H9 (cell line): ENCODE data around the gene TMEM63A. TPM values are rescaled to one million over a fixed set of nuclear protein-coding genes. Genes with fewer than 3 reads are reported as not detected.

Experiments
- DNase-seq: peaks from one replicate; pipeline ENCODE4 v3.0.0-alpha.2; 2017
- H2AFZ ChIP-seq: one replicate; pipeline ENCODE4 v1.6.1; 2013; ENCODE audit warnings: mild to moderate bottlenecking, low read length, control low read depth, moderate library complexity
- H2AK5ac ChIP-seq: 2 replicates; pipeline ENCODE4 v1.6.1; 2013; ENCODE audit warnings: low read length, control low read depth, mixed read lengths; ENCODE audit not compliant: insufficient read length
- H2BK120ac ChIP-seq: one replicate; pipeline ENCODE4 v1.6.1; 2013; ENCODE audit warnings: low read depth, mild to moderate bottlenecking, low read length, control low read depth, inconsistent platforms; ENCODE audit not compliant: poor library complexity, severe bottlenecking
- H2BK12ac ChIP-seq: 2 replicates; pipeline ENCODE4 v1.6.1; 2013; ENCODE audit warnings: low read length, control low read depth, mixed read lengths, low read depth; ENCODE audit not compliant: insufficient read length
- H2BK15ac ChIP-seq: 2 replicates; pipeline ENCODE4 v1.6.1; 2013; ENCODE audit warnings: low read depth, low read length, control low read depth
- H2BK20ac ChIP-seq: one replicate; pipeline ENCODE4 v1.6.1; 2013; ENCODE audit warnings: low read depth, mild to moderate bottlenecking, low read length, control low read depth, inconsistent platforms; ENCODE audit not compliant: poor library complexity, severe bottlenecking
- H2BK5ac ChIP-seq: 2 replicates; pipeline ENCODE4 v1.6.1; 2013; ENCODE audit warnings: low read length, control low read depth, mixed read lengths; ENCODE audit not compliant: insufficient read length
- H3K14ac ChIP-seq: 2 replicates; pipeline ENCODE4 v1.6.1; 2013; ENCODE audit warnings: low read length, control low read depth; ENCODE audit not compliant: insufficient read depth
- H3K18ac ChIP-seq: 2 replicates; pipeline ENCODE4 v1.6.1; 2013; ENCODE audit warnings: low read depth, mild to moderate bottlenecking, mixed read lengths, low read length, control low read depth; ENCODE audit not compliant: insufficient read length
- H3K23ac ChIP-seq: 2 replicates; pipeline ENCODE4 v1.6.1; 2013; ENCODE audit warnings: low read length, control low read depth, mixed read lengths, low read depth; ENCODE audit not compliant: insufficient read length
- H3K23me2 ChIP-seq: 2 replicates; pipeline ENCODE4 v1.6.1; 2013; ENCODE audit warnings: low read depth, mild to moderate bottlenecking, mixed read lengths, low read length, control low read depth; ENCODE audit not compliant: insufficient read length, poor library complexity, severe bottlenecking
- H3K27ac ChIP-seq: 2 replicates; pipeline ENCODE4 v1.5.1; 2013; ENCODE audit warnings: low read length, control low read depth, mixed read lengths, low read depth; ENCODE audit not compliant: insufficient read length
- H3K27me3 ChIP-seq: 2 replicates; pipeline ENCODE4 v1.6.1; 2013; ENCODE audit warnings: low read length, control low read depth, inconsistent platforms; ENCODE audit not compliant: insufficient read depth
- H3K4ac ChIP-seq: 2 replicates; pipeline ENCODE4 v1.6.1; 2013; ENCODE audit warnings: low read depth, mild to moderate bottlenecking, control low read depth, inconsistent platforms, low read length, moderate library complexity
- H3K4me1 ChIP-seq: 2 replicates; pipeline ENCODE4 v1.6.1; 2013; ENCODE audit warnings: low read length, control low read depth, inconsistent platforms; ENCODE audit not compliant: insufficient read depth
- H3K4me2 ChIP-seq: 2 replicates; pipeline ENCODE4 v1.6.1; 2013; ENCODE audit warnings: low read length, control low read depth, mixed read lengths; ENCODE audit not compliant: insufficient read length, insufficient read depth
- H3K56ac ChIP-seq: 2 replicates; pipeline ENCODE4 v1.6.1; 2013; ENCODE audit warnings: low read depth, mild to moderate bottlenecking, mixed read lengths, low read length, control low read depth; ENCODE audit not compliant: insufficient read length
- H3K79me1 ChIP-seq: 2 replicates; pipeline ENCODE4 v1.6.1; 2013; ENCODE audit warnings: low read depth, mild to moderate bottlenecking, moderate library complexity, low read length, control low read depth, inconsistent platforms; ENCODE audit not compliant: insufficient read depth, poor library complexity, severe bottlenecking
- H3K79me2 ChIP-seq: 2 replicates; pipeline ENCODE4 v1.6.1; 2013; ENCODE audit warnings: low read length, control low read depth, inconsistent platforms; ENCODE audit not compliant: insufficient read depth
- H3K9ac ChIP-seq: 2 replicates; pipeline ENCODE4 v1.6.1; 2013; ENCODE audit warnings: low read length, control low read depth, mixed read lengths; ENCODE audit not compliant: insufficient read length; ENCODE audit errors: extremely low read depth
- H3K9me3 ChIP-seq: one replicate; pipeline ENCODE4 v1.6.1; 2013; ENCODE audit warnings: low read depth, low read length, inconsistent platforms; ENCODE audit not compliant: control insufficient read depth
- H3T11ph ChIP-seq: one replicate; pipeline ENCODE4 v1.6.1; 2013; ENCODE audit warnings: mild to moderate bottlenecking, low read length, control low read depth, inconsistent platforms
- H4K20me1 ChIP-seq: one replicate; pipeline ENCODE4 v1.6.1; 2013; ENCODE audit not compliant: control insufficient read depth, insufficient read length, insufficient read depth
- H4K5ac ChIP-seq: 2 replicates; pipeline ENCODE4 v1.6.1; 2013; ENCODE audit warnings: low read depth, mild to moderate bottlenecking, mixed read lengths, low read length, control low read depth; ENCODE audit not compliant: insufficient read length
- H4K8ac ChIP-seq: replicated peaks from 2 replicates; pipeline ENCODE4 v1.6.1; 2013; ENCODE audit warnings: low read length, control low read depth, mixed read lengths, low read depth; ENCODE audit not compliant: insufficient read length
- H4K91ac ChIP-seq: 2 replicates; pipeline ENCODE4 v1.6.1; 2013; ENCODE audit warnings: low read depth, mild to moderate bottlenecking, moderate library complexity, mixed read lengths, low read length, control low read depth; ENCODE audit not compliant: insufficient read length
- H3K27ac Mint-ChIP-seq, 3 experiments: 2 replicates in 2 of 3; 3 replicates in 1 of 3; pipeline ENCODE4 v1.8.0; 2020 to 2021; ENCODE audit warnings: mixed read lengths in 3 of 3, mild to moderate bottlenecking in 1 of 3, moderate library complexity in 1 of 3
- H3K27me3 Mint-ChIP-seq: 2 replicates; pipeline ENCODE4 v1.8.0; 2021; ENCODE audit warnings: low read depth, mild to moderate bottlenecking, moderate library complexity, mixed read lengths
- H3K36me3 Mint-ChIP-seq, 3 experiments: 2 replicates in 2 of 3; 3 replicates in 1 of 3; pipeline ENCODE4 v1.8.0; 2020 to 2021; ENCODE audit warnings: low read depth in 3 of 3, mixed read lengths in 3 of 3; ENCODE audit not compliant: insufficient read depth in 1 of 3
- H3K4me1 Mint-ChIP-seq, 2 experiments: 2 replicates each; pipeline ENCODE4 v1.8.0; 2020; ENCODE audit warnings: mixed read lengths in 2 of 2
- H3K4me3 Mint-ChIP-seq, 2 experiments: 2 replicates in 1 of 2; 3 replicates in 1 of 2; pipeline ENCODE4 v1.8.0; 2020 to 2021; ENCODE audit warnings: mild to moderate bottlenecking in 2 of 2, mixed read lengths in 2 of 2, moderate library complexity in 1 of 2
- H3K9me3 Mint-ChIP-seq, 2 experiments: 2 replicates in 1 of 2; 3 replicates in 1 of 2; pipeline ENCODE4 v1.8.0; 2020; ENCODE audit warnings: mild to moderate bottlenecking in 2 of 2, mixed read lengths in 2 of 2, moderate library complexity in 1 of 2
- WGBS: extraction: QIAGEN DNeasy Blood & Tissue Kit; methylation state at CpG from one replicate; pipeline ENCODE4 v1.1.7; 2013; ENCODE audit warnings: missing lambda C conversion rate, low lambda C conversion rate, mixed read lengths; ENCODE audit not compliant: insufficient read length; ENCODE audit errors: extremely low coverage; 5-methylcytosine and 5-hydroxymethylcytosine counted together
- total RNA-seq: library from RNA; stranded (reverse); gene quantifications from 2 replicates; pipeline ENCODE4 v1.2.1, GENCODE V29; 2021
- TF ChIP-seq, protein P1 (sequence below): fragments of 200-600 bp; sonication (generic); conservative IDR thresholded peaks from 3 replicates; pipeline ENCODE4 v1.8.0; 2021; ENCODE audit warnings: antibody characterized with exemption, mild to moderate bottlenecking

Gene TMEM63A
- total RNA-seq, 1 experiment from 2014 or later = 75.7 TPM

DNA sequence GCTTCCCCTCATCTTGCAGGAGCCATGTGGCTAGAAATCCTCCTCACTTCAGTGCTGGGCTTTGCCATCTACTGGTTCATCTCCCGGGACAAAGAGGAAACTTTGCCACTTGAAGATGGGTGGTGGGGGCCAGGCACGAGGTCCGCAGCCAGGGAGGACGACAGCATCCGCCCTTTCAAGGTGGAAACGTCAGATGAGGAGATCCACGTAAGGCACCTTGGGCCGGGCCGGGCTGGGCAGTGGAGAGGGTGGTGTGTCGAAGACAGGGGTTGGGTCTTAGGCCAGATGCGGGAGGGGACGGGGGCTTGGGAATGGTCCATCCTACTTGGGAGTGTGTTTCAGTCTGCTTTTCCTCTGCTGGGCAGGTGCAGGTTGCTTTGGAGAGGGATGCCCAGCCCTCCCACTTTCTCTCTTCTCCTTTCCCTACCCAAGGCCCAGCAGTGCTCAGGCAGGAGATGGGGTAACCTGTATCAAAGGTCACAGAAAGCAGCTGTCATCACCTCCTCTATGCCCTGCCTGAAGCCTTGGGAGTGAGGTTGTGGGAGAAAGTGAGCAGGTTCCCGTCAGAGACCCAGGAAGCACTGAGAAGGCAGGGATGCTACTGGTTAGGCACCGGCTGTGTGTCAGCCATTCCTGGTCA, 53.4 kb downstream of the TMEM63A start:
- H3K9me3 ChIP-seq = no peaks in the 10 kb centered on the region
- H2AFZ ChIP-seq = no peak overlapping the region
- H3K23ac ChIP-seq = no peak overlapping the region
- no peaks in the 10 kb centered on the region for H3K79me2 ChIP-seq
- H4K91ac ChIP-seq = no peak overlapping the region
- no peak overlapping the region for H2BK120ac ChIP-seq
- Mint-ChIP-seq H3K4me1 (peaks cover 31 to 35% of the 10 kb centered on the region in 2 experiments), H3K4me3 (no peak overlapping the region), H3K36me3 (peaks cover 14 to 29% (median 14%) of the 10 kb centered on the region in 3 experiments; a peak in 5 of 7 replicates), H3K27me3 (no peaks in the 10 kb centered on the region), H3K27ac (no peak overlapping the region; a peak in 1 of 7 replicates), H3K9me3 (no peaks in the 10 kb centered on the region)
- WGBS = no CpG with 5 or more reads among the region's 14 CpGs
- H3K18ac ChIP-seq = no peak overlapping the region
- H2BK5ac ChIP-seq = no peak overlapping the region
- H3K4ac ChIP-seq = no peak overlapping the region
- no peak overlapping the region for H2BK12ac ChIP-seq
- TF ChIP-seq, protein P1, sequence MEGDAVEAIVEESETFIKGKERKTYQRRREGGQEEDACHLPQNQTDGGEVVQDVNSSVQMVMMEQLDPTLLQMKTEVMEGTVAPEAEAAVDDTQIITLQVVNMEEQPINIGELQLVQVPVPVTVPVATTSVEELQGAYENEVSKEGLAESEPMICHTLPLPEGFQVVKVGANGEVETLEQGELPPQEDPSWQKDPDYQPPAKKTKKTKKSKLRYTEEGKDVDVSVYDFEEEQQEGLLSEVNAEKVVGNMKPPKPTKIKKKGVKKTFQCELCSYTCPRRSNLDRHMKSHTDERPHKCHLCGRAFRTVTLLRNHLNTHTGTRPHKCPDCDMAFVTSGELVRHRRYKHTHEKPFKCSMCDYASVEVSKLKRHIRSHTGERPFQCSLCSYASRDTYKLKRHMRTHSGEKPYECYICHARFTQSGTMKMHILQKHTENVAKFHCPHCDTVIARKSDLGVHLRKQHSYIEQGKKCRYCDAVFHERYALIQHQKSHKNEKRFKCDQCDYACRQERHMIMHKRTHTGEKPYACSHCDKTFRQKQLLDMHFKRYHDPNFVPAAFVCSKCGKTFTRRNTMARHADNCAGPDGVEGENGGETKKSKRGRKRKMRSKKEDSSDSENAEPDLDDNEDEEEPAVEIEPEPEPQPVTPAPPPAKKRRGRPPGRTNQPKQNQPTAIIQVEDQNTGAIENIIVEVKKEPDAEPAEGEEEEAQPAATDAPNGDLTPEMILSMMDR = no peak
- H3K79me1 ChIP-seq = no peaks in the 10 kb centered on the region
- no peak overlapping the region; the same call in 1 of the 2 replicates for H3K14ac ChIP-seq
- H4K8ac ChIP-seq = no peak overlapping the region
- H2BK20ac ChIP-seq = no peak overlapping the region
- H4K20me1 ChIP-seq = no peaks in the 10 kb centered on the region
- H3K56ac ChIP-seq = no peak overlapping the region
- no peak for DNase-seq
- H3K4me1 ChIP-seq = no peaks in the 10 kb centered on the region
- H3K27ac ChIP-seq = no peak overlapping the region
- H3K4me2 ChIP-seq = no peak overlapping the region
- no peak overlapping the region for H2AK5ac ChIP-seq
- no peak overlapping the region for H2BK15ac ChIP-seq
- no peak overlapping the region for H3K9ac ChIP-seq
- H4K5ac ChIP-seq = no peak overlapping the region
- H3T11ph ChIP-seq = no peak overlapping the region
- H3K27me3 ChIP-seq = no peaks in the 10 kb centered on the region
- H3K23me2 ChIP-seq = no peaks in the 10 kb centered on the region
